ENCODE data around the gene CBX4.

The CBX4 gene

GRCh38 chr17:79796763-79797491 lies 42.3 kb downstream of the CBX4 start, which contains the start of gene CBX8 (continued):
- TF ChIP-seq, protein P1, sequence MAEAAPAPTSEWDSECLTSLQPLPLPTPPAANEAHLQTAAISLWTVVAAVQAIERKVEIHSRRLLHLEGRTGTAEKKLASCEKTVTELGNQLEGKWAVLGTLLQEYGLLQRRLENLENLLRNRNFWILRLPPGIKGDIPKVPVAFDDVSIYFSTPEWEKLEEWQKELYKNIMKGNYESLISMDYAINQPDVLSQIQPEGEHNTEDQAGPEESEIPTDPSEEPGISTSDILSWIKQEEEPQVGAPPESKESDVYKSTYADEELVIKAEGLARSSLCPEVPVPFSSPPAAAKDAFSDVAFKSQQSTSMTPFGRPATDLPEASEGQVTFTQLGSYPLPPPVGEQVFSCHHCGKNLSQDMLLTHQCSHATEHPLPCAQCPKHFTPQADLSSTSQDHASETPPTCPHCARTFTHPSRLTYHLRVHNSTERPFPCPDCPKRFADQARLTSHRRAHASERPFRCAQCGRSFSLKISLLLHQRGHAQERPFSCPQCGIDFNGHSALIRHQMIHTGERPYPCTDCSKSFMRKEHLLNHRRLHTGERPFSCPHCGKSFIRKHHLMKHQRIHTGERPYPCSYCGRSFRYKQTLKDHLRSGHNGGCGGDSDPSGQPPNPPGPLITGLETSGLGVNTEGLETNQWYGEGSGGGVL (tag by site-specific recombination; IDR thresholded peaks at IDR 0.05), result peak; percentile 100
- TF ChIP-seq ZNF621 (tag by site-specific recombination; IDR thresholded peaks at IDR 0.05) (no peak), ZBTB49 (tag by site-specific recombination; IDR thresholded peaks at IDR 0.05; ENCODE audit: low read depth) (no peak), ZNF768 (tag by site-specific recombination; IDR thresholded peaks at IDR 0.05) (no peak), ZIC2 (tag by site-specific recombination; IDR thresholded peaks at IDR 0.05) (peak; percentile 37), TSHZ1 (tag by site-specific recombination; IDR thresholded peaks at IDR 0.05; ENCODE audit: borderline replicate concordance) (no peak), ZNF132 (tag by site-specific recombination; IDR thresholded peaks at IDR 0.05; ENCODE audit: borderline replicate concordance) (no peak), ZNF10 (tag by site-specific recombination; IDR thresholded peaks at IDR 0.05) (peak; percentile 30; the same call in 1 of the 2 replicates), ZXDB (tag by site-specific recombination; IDR thresholded peaks at IDR 0.05) (peak; percentile 59; the same call in 1 of the 2 replicates), TCF7L2 (IDR thresholded peaks at IDR 0.05; ENCODE audit: borderline replicate concordance, low read depth, low read length) (no peak), ZNF610 (tag by site-specific recombination; IDR thresholded peaks at IDR 0.05; ENCODE audit: borderline replicate concordance) (no peak; the same call in 1 of the 2 replicates), ZNF629 (tag by site-specific recombination; IDR thresholded peaks at IDR 0.05) (peak; percentile 86), PRDM6 (tag by site-specific recombination; IDR thresholded peaks at IDR 0.05) (no peak), SALL2 (tag by site-specific recombination; IDR thresholded peaks at IDR 0.05; ENCODE audit: borderline replicate concordance) (no peak), ZFHX2 (tag by site-specific recombination; conservative IDR thresholded peaks at IDR 0.05) (peak; percentile 90), HOXD13 (CRISPR knock-in tag; IDR thresholded peaks at IDR 0.05; ENCODE audit: borderline replicate concordance) (no peak), KLF7 (tag by site-specific recombination; IDR thresholded peaks at IDR 0.05; ENCODE audit: borderline replicate concordance) (no peak), ZNF654 (tag by site-specific recombination; IDR thresholded peaks at IDR 0.05; ENCODE audit: low read depth) (no peak), BCL11B (tag by site-specific recombination; IDR thresholded peaks at IDR 0.05; ENCODE audit: low read depth) (peak; percentile 42; the same call in 1 of the 2 replicates), ZFP3 (tag by site-specific recombination; IDR thresholded peaks at IDR 0.05; ENCODE audit: low read depth) (no peak), ZNF843 (tag by site-specific recombination; IDR thresholded peaks at IDR 0.05) (peak; percentile 39; the same call in 1 of the 2 replicates), ZEB2 (tag by site-specific recombination; IDR thresholded peaks at IDR 0.05) (peak; percentile 57; the same call in 1 of the 2 replicates), ZNF560 (tag by site-specific recombination; IDR thresholded peaks at IDR 0.05; ENCODE audit: borderline replicate concordance) (no peak), ZNF623 (tag by site-specific recombination; IDR thresholded peaks at IDR 0.05) (no peak), KLF16 (tag by site-specific recombination; IDR thresholded peaks at IDR 0.05) (peak; percentile 52)
- TF ChIP-seq, protein P2, sequence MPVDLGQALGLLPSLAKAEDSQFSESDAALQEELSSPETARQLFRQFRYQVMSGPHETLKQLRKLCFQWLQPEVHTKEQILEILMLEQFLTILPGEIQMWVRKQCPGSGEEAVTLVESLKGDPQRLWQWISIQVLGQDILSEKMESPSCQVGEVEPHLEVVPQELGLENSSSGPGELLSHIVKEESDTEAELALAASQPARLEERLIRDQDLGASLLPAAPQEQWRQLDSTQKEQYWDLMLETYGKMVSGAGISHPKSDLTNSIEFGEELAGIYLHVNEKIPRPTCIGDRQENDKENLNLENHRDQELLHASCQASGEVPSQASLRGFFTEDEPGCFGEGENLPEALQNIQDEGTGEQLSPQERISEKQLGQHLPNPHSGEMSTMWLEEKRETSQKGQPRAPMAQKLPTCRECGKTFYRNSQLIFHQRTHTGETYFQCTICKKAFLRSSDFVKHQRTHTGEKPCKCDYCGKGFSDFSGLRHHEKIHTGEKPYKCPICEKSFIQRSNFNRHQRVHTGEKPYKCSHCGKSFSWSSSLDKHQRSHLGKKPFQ (tag by site-specific recombination; IDR thresholded peaks at IDR 0.05), result no peak
- TF ChIP-seq, protein P3, sequence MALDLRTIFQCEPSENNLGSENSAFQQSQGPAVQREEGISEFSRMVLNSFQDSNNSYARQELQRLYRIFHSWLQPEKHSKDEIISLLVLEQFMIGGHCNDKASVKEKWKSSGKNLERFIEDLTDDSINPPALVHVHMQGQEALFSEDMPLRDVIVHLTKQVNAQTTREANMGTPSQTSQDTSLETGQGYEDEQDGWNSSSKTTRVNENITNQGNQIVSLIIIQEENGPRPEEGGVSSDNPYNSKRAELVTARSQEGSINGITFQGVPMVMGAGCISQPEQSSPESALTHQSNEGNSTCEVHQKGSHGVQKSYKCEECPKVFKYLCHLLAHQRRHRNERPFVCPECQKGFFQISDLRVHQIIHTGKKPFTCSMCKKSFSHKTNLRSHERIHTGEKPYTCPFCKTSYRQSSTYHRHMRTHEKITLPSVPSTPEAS (tag by site-specific recombination; IDR thresholded peaks at IDR 0.05), result no peak
